NCI-H2107 (cell line): ENCODE measurements around the gene GFOD1.
"Not testable (repeated sequence)": the region's sequence is repeated elsewhere in the genome, so short reads cannot be mapped to it uniquely, and the experiment has no call there.

Experiments used
- DNase-seq: peaks from one replicate; lab custom pipeline; 2025; lab: John Stamatoyannopoulos, UW

GFOD1 gene

GRCh38 chr6:13511913-13512717 lies 24.7 kb upstream of the GFOD1 start:
- DNase-seq = no peak

GRCh38 chr6:13511141-13511571 lies 23.8 kb upstream of the GFOD1 start:
- DNase-seq = not testable (repeated sequence)

- DNase-seq = not testable (repeated sequence)
Measured at GRCh38 chr6:13510433-13510832, 23.0 kb upstream of the GFOD1 start.

GRCh38 chr6:13508711-13509705 lies 21.6 kb upstream of the GFOD1 start:
- DNase-seq = no peak

GRCh38 chr6:13507306-13507860 lies 20.0 kb upstream of the GFOD1 start:
- DNase-seq = no peak

- DNase-seq = no peak
Measured at GRCh38 chr6:13505345-13505734, 17.9 kb upstream of the GFOD1 start.

- no peak for DNase-seq
Measured at GRCh38 chr6:13504611-13505344, 17.4 kb upstream of the GFOD1 start.

- DNase-seq = no peak
Measured at GRCh38 chr6:13500915-13501314, 13.5 kb upstream of the GFOD1 start.

- no peak for DNase-seq
Measured at GRCh38 chr6:13500264-13500663, 12.9 kb upstream of the GFOD1 start.

GRCh38 chr6:13496513-13497190 lies 9.3 kb upstream of the GFOD1 start:
- DNase-seq = no peak

- DNase-seq = no peak
Measured at GRCh38 chr6:13495818-13496217, 8.4 kb upstream of the GFOD1 start.

GRCh38 chr6:13495112-13495776 lies 7.8 kb upstream of the GFOD1 start:
- DNase-seq = no peak

GRCh38 chr6:13494137-13494536 lies 6.7 kb upstream of the GFOD1 start:
- DNase-seq = no peak

- no peak for DNase-seq
Measured at GRCh38 chr6:13493147-13493546, 5.7 kb upstream of the GFOD1 start.

GRCh38 chr6:13492357-13492756 lies 5.0 kb upstream of the GFOD1 start:
- no peak for DNase-seq

GRCh38 chr6:13491538-13491937 lies 4.1 kb upstream of the GFOD1 start:
- no peak for DNase-seq

- no peak for DNase-seq
Measured at GRCh38 chr6:13490402-13490801, 3.0 kb upstream of the GFOD1 start.

GRCh38 chr6:13488896-13489237 lies 1.5 kb upstream of the GFOD1 start:
- no peak for DNase-seq

GRCh38 chr6:13488015-13488895 lies 855 bp upstream of the GFOD1 start:
- DNase-seq = no peak

GRCh38 chr6:13486679-13487121 lies 700 bp downstream of the GFOD1 start:
- DNase-seq = no peak
